Loucy (cell line): ENCODE measurements around the gene KL.

Source experiments
- EZH2phosphoT487 ChIP-seq: fragments of 200-600 bp; IDR thresholded peaks from 2 replicates; pipeline ENCODE4 v1.6.1; 2018; ENCODE audit warnings: antibody characterized with exemption, mild to moderate bottlenecking, moderate library complexity, borderline replicate concordance
- TF ChIP-seq, protein P1 (sequence below): fragments of 200-600 bp; sonication (generic); conservative IDR thresholded peaks from 2 replicates; pipeline ENCODE4 v1.5.1; 2014; ENCODE audit warnings: mild to moderate bottlenecking, antibody characterized with exemption, low read length

DNA sequence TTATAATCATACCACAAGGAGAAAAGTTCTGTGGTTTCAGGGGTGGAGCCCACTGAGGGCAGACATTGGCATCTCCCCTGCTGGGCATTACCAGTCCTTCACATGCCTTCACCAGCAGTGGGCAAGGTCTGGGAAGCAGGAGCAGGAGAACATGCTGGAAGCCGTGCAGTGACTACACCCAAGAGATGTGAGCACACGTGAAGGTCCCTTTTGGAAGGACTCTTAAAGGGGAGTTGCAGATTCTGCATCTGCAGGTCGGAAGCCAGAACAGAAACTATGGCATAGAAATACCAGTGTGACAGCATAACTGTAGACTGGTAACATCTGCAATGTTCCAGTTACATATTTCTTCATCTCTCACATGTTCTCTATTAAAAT is 26.9 kb upstream of the KL start:
- TF ChIP-seq, protein P1, sequence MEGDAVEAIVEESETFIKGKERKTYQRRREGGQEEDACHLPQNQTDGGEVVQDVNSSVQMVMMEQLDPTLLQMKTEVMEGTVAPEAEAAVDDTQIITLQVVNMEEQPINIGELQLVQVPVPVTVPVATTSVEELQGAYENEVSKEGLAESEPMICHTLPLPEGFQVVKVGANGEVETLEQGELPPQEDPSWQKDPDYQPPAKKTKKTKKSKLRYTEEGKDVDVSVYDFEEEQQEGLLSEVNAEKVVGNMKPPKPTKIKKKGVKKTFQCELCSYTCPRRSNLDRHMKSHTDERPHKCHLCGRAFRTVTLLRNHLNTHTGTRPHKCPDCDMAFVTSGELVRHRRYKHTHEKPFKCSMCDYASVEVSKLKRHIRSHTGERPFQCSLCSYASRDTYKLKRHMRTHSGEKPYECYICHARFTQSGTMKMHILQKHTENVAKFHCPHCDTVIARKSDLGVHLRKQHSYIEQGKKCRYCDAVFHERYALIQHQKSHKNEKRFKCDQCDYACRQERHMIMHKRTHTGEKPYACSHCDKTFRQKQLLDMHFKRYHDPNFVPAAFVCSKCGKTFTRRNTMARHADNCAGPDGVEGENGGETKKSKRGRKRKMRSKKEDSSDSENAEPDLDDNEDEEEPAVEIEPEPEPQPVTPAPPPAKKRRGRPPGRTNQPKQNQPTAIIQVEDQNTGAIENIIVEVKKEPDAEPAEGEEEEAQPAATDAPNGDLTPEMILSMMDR, result no peak
- no peak for TF ChIP-seq EZH2phosphoT487
